BE2C (cell line): ENCODE measurements around the gene NDFIP2.

Experiments used
- DNase-seq: peaks from one replicate; pipeline ENCODE4 v3.0.0-alpha.2; 2020
- H3K27me3 ChIP-seq: fragments of 250-450 bp; sonication (Bioruptor Pico); 2 replicates; pipeline ENCODE4 v1.5.1; 2020; ENCODE audit warnings: mild to moderate bottlenecking
- H3K36me3 ChIP-seq: fragments of 250-450 bp; sonication (Bioruptor Pico); 2 replicates; pipeline ENCODE4 v1.5.1; 2020; ENCODE audit warnings: mild to moderate bottlenecking
- H3K4me1 ChIP-seq: fragments of 250-450 bp; sonication (Bioruptor Pico); 2 replicates; pipeline ENCODE4 v1.5.1; 2020
- H3K4me3 ChIP-seq: 2 replicates; pipeline ENCODE4 v1.5.1; 2011; ENCODE audit warnings: low read depth, low read length
- H3K9me3 ChIP-seq: fragments of 250-450 bp; sonication (Bioruptor Pico); 2 replicates; pipeline ENCODE4 v1.5.1; 2020
- CTCF ChIP-seq: IDR thresholded peaks from 2 replicates; pipeline ENCODE4 v1.5.1; 2012; ENCODE audit warnings: mild to moderate bottlenecking, low read depth, low read length

Gene NDFIP2

GRCh38 chr13:79463604-79464003 is 17.4 kb upstream of the NDFIP2 start:
- Histone ChIP-seq H3K36me3 (no peaks in the 10 kb centered on the region), H3K27me3 (no peaks in the 10 kb centered on the region), H3K9me3 (no peaks in the 10 kb centered on the region), H3K4me1 (no peaks in the 10 kb centered on the region), H3K4me3 (no peak overlapping the region)
- TF ChIP-seq CTCF = no peak
- DNase-seq = no peak

- H3K36me3 ChIP-seq = no peaks in the 10 kb centered on the region
- no peak for DNase-seq
Measured at GRCh38 chr13:79466872-79467271, 14.1 kb upstream of the NDFIP2 start.

GRCh38 chr13:79468402-79468801 is 12.6 kb upstream of the NDFIP2 start:
- TF ChIP-seq CTCF = no peak
- H3K36me3 ChIP-seq = no peaks in the 10 kb centered on the region
- DNase-seq = no peak
- no peaks in the 10 kb centered on the region for H3K27me3 ChIP-seq
- H3K9me3 ChIP-seq = no peaks in the 10 kb centered on the region
- H3K4me1 ChIP-seq = no peaks in the 10 kb centered on the region
- no peak overlapping the region for H3K4me3 ChIP-seq

More at GRCh38 chr13:79466872-79467271, 14.1 kb upstream of the NDFIP2 start:
- no peak for TF ChIP-seq CTCF
- no peaks in the 10 kb centered on the region for H3K9me3 ChIP-seq
- no peak overlapping the region for H3K4me3 ChIP-seq
- H3K27me3 ChIP-seq = no peaks in the 10 kb centered on the region
- no peaks in the 10 kb centered on the region for H3K4me1 ChIP-seq

- no peak for TF ChIP-seq CTCF
- Histone ChIP-seq H3K36me3 (no peaks in the 10 kb centered on the region), H3K9me3 (no peaks in the 10 kb centered on the region), H3K27me3 (no peaks in the 10 kb centered on the region), H3K4me3 (no peak overlapping the region), H3K4me1 (no peaks in the 10 kb centered on the region)
- DNase-seq = no peak
Measured at GRCh38 chr13:79468819-79469218, 12.1 kb upstream of the NDFIP2 start.

GRCh38 chr13:79469608-79470007 is 11.3 kb upstream of the NDFIP2 start:
- no peak for TF ChIP-seq CTCF
- DNase-seq = no peak
- H3K4me1 ChIP-seq = no peaks in the 10 kb centered on the region
- no peak overlapping the region for H3K4me3 ChIP-seq
- H3K36me3 ChIP-seq = no peaks in the 10 kb centered on the region
- H3K27me3 ChIP-seq = no peaks in the 10 kb centered on the region
- H3K9me3 ChIP-seq = no peaks in the 10 kb centered on the region

- Histone ChIP-seq H3K36me3 (no peaks in the 10 kb centered on the region), H3K9me3 (no peaks in the 10 kb centered on the region), H3K4me1 (no peaks in the 10 kb centered on the region; the same call in 1 of the 2 replicates), H3K4me3 (no peak overlapping the region), H3K27me3 (no peaks in the 10 kb centered on the region)
- no peak for DNase-seq
- TF ChIP-seq CTCF = no peak
Measured at GRCh38 chr13:79470666-79471065, 10.3 kb upstream of the NDFIP2 start.
